SKM-1 (cell line): ENCODE measurements around the gene EN2.

Experiments used
- DNase-seq: peaks from one replicate; lab custom pipeline; 2025; ENCODE audit not compliant: unreplicated experiment; lab: John Stamatoyannopoulos, UW

EN2 gene

DNA sequence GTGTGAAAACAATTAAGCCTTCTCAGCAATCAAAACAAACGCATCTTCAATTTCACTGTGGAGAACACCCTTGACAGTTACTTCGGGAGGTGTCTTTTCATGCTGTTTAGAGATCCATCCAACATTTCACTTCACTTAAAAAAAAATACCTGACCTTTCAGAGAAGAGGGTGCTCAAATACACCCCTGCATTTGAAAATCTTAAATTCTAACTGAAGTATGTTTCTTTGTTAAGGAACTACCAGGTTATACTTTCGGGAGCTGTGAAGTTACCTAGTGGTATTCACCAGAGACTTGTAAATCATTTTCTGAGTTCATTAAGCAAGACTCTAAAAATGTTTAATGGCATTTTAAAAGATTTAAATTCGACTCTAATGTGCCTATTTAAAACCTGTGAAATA is 49.6 kb downstream of the EN2 start:
- DNase-seq: no peak

DNA sequence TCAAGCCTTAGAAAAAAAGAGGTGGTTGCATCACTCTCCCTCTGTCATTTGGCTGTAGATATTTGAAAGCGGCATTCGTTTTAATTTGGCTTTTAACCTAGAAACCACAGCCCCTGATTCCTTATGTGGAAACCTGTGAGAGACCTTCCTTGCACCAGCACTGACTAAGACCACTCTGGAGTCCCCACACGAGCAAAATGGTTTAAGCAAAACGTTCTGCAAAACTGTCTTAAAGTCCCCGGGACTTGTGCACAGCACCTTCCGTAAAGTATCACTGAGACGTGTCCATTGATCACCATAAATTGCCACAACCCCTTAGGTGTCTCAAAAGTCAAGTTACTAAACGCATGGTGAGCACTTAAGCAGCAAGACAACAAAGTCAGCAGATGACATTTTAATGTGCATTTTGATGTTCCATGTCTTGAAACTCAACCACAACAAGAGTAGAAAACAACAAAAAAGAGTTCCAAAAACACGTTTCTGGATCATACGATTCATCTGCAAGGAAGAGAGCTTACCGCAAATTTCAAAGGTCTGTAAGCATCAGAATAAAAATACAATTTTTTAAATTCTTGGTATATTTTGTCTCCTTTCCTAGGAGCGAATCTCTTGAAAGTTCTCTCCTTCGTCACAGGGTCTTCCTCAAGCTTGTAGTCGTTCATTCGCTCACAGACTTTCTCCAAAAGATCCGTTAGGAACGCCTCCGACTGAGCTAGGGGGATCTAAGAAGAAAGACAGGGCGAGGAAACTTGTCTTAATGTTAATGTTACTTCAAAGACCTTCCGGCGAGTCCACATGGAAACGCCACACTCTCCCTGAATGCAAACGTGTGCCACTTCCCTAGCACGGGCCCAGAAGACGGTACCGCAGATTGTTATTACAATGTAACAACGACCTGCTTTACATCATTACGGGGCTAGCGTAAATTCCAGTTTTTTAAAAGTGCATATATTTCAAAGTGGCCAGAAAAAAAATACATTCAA is 50.7 kb downstream of the EN2 start:
- DNase-seq: no peak

DNA sequence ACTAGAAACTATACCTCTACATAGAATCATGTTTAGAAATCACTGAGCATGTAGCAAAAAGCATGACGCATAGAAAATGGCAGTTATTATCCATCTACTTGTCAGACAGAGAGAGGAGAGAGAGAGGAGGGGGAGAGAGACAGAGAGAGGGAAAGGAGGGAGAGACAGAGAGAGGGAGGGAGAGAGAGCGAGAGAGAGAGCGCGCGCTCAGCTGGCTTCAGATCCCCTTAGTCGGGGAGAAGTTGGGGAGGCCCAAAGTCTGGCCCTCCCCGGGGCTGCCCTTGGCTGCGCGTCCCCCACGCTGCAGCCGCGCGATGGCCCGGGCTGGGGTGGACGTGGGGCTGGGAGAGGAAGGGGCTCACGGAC is 51.4 kb downstream of the EN2 start:
- DNase-seq: no peak

DNA sequence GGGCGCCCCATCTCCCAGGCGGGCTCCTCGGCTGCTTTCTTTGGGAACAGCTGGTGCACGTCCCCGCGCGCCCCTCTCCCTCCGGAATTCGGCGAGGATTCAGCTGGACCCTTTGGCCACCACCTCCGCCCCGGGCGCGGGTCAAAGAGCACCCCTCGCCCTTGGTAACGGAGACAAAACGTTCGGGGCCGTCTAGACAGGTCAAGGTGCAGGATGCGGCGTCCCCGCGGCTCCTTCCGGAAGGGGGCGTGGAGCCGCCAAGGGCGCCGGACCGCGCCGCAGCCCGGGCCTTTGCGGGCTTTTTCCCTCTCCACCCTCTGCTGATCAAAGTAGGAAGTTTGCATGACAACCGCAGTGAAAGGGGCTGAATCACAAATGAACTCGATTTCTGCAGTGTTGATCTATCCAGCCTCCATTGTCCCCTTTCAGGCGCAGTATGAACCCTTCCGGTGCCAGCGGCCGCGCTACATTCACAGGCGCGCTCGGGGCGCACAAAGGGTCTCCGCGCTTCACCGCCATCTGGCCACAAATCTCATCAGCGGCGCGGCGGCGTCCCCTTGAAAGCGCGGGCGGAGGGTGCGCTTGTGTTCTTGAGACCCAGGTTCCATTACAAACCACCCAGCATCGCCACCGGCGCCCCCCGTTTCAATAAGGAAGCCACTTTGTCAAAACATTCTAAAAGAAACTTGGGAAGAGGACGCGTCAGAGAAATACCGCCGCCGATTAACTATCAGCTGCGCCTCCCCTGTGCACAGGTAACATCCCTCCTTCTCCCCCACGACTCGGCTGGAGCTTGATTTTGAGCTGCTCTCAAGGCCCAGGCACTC is 52.0 kb downstream of the EN2 start:
- DNase-seq: no peak

DNA sequence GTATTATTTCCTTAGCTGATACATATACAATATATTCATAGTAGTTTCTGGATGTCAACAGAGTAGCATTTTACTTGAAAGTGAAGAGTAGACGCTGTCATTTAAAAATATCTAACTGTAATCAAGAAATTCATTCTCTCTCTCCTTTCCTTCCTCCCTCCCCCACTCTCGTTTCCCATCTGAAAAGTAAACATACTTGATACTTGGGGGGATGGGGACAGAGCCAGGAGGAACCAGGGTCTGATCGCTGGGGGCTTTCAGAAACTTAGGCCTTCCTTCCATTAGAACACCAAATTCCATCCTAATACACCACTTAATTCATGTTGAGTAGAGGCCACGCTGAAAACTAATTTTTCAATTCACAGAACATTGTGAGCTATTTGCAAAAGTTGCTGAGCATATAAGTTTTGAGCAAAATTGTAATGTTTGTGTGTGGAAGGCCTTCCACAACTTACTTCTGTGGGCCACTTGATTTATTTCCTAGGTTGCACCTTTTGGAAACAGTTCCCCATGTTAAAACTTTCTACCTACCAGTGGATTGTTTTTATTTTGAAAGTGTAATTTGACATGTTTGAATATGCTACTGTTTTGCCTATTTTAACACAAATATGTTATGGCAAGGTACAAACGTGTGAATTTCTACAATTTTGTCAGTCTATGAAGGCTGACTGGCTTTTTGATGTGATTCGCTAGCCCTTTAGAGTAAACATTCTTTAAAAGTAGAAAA is 53.2 kb downstream of the EN2 start:
- DNase-seq: no peak

DNA sequence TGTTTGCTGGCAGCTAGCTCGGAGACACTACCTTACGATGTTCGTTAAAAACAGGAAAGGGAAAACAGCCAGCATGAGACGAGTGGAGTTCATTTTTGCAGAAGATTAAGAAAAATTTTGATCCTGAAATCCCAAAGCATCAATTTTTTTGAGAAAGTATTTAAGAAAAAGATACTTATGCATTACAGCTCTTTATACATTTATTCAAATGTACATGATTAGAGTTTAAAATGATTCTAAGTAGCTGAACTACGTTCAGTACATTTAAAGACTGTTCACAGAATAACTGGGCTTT is 53.7 kb downstream of the EN2 start:
- no peak for DNase-seq

DNA sequence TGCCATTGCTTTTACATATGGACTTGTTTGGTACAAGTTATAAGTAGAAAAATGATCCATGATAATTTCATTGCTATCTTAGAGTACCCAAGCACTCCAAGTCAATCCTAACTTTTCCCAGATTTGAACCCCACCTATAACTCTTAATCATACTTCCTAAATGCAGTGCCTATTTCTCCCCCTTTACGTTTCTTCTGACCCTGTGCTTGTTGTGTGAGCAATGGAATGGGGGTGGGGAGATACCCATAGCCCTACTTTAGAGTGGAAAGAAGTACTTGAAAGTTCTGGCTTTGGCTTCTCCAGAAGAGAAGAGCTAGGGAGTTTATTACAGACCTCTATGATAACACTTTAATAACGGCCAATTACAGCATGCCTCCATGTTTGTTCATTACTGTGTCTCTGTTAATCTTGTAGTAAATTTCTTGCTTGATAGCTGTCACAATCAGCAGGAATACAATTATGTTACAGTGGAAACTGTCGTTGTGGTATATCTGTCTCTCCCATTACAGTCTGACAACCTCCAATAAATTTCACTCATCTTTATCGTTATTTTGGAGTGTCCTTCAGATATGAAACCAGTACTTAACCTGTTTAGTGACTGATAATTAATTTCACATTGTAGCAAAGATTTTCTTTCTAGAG is 54.4 kb downstream of the EN2 start:
- no peak for DNase-seq

DNA sequence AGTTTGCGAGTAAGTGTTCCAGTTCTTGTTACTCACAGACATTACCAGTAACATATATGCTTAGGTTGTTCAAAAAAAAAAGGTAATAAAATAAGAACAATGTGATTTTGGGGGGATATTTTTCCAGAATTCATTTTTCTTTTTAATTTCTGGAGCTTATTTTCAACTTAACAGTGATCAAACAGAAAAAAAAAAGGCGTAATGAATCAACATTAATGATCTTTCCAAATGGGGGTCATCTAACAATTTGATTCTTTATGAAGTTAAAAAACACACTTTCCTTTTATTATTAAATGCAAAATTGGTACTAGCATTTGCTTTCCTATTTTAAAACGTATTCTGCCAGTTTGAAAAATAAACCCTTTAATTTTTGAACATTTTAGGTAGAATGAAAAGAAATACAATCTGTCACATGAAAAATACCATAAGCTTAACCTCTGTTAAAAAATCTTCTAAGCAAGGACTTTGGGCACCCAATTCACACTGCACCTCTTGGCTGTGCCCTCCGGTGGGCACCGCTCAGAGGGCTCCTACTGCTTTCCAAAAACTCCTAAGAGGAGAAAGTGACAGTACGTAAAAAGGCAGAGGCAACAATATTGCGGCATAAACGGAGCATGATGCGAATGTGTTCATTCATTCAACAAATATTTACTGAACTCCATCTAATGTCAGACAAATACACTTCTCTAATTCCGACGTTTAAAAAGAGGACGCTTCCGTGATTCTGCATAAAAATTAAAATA is 55.8 kb downstream of the EN2 start:
- no peak for DNase-seq

DNA sequence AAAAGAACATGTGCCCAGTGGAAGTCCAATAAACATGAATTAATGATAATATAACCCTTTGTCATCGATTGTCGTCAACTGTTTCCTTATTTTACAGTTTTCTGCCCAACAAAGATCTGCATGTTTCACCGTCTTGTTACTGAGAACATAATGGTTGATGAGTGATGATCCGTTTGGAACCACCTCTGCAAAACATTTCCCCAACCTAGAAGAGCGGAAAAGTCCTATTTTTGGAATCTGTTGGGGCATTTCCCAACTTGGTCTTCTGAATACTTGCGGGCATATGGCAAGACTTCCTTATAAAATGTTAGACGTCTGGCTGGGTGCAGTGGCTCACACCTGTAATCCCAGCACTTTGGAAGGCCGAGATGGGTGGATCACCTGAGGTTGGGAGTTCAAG is 56.4 kb downstream of the EN2 start:
- no peak for DNase-seq
